COLO668 (cell line): ENCODE results near the gene RGS3.

ENCODE experiments used
- DNase-seq: peaks from one replicate; lab custom pipeline; 2025; ENCODE audit not compliant: unreplicated experiment; lab: John Stamatoyannopoulos, UW

Gene RGS3

GRCh38 chr9:113614843-113615648, 151.5 kb downstream of the RGS3 start:
- no peak for DNase-seq

DNA sequence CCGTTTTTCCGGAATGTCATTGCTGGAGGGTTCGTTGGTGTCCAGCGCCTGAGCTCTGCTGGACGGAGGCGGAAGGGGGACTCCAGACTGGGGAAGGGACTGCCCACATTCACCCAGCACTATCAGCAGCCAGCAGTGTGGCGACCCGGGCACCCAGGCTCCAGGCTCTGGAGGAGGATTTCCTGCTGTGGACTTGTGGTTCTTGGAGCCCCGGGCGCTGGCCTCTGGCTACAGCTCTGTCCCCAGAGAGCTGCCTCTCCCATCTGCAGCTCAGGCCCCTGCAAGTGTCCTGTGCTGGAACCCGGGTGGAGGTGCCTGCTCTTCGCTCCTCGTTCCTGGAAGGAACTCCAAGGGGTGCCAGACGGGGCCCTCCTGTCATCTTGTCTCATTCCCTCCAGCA, 152.6 kb downstream of the RGS3 start:
- no peak for DNase-seq

- DNase-seq: no peak
Observed at GRCh38 chr9:113616621-113617496, 153.3 kb downstream of the RGS3 start.

DNA sequence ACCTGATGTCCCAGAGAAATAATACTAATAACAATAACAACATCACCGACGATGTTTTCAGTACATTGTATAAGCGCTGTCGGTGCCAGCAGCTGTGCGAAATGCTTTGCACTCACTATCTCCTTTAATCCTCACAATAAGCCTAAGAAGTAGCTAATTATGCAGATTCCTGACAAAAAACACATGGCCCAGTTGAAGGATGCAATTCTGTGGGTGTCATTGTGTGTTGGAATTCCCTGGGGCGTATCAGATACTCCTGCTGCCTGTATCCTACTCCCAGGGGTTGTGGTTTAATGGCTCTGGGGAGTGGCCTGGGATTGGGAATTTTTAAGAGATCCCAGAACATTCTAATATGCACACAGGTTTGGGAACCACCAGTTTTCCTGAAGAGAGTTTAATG, 154.0 kb downstream of the RGS3 start:
- DNase-seq: no peak

GRCh38 chr9:113618836-113619490, 155.4 kb downstream of the RGS3 start:
- no peak for DNase-seq

GRCh38 chr9:113619491-113620376, 156.2 kb downstream of the RGS3 start:
- no peak for DNase-seq

- peak; percentile 29 for DNase-seq
Observed at GRCh38 chr9:113620377-113621161, 157.0 kb downstream of the RGS3 start.

GRCh38 chr9:113621309-113621791, 157.8 kb downstream of the RGS3 start:
- DNase-seq: no peak

GRCh38 chr9:113621980-113622379, 158.5 kb downstream of the RGS3 start:
- no peak for DNase-seq

GRCh38 chr9:113622600-113623400, 159.3 kb downstream of the RGS3 start:
- DNase-seq: no peak

DNA sequence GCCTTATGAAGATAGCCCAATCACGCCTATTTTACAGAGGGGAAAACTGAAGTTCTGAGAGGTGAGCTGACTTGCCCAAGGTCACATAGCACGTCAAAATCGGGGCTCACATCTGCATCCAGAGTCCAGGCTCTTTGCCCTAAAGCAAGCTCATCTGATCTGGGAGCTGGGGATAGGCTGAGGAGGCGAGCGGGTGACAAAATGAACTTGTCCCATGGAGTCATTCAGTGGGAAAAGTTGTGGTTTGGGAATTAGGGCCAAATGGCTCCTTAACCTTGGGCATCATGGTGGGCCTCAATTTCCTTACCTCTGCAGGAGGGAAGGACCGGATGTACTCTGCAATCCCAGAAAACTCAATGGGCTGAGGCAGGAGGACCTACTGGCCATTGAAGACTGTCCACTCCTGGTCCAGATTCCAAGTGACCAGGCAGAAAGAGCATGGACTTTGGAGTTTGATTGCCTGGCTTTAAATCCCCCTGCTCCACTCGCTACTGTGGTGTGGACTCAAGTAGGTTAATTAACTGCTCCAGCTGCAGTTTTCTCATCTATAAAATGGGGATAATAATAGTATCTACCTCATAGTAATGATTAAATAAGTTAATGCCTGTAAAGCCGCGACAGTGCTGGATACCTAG, 160.4 kb downstream of the RGS3 start:
- no peak for DNase-seq

GRCh38 chr9:113624721-113625120, 161.2 kb downstream of the RGS3 start:
- DNase-seq: no peak

DNA sequence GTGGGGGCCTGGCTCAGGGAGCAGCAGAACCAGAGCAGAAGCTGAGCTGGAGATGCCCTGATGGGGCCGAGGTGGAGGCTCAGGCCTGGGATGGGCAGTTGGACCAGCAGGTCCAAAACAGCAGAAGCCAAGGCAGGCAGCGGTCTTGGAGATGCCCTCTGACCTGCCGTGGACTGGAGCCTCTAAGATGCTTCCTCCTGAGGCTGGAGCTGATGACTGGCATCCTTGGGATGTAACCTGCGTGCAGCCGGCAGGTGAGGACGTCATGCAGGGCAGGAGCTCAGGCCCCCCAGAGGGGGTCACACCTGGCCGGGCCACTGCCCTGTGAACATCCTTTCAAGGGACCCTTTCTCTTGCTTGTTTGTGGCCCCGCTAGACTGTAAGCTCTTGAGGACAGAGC, 162.0 kb downstream of the RGS3 start:
- DNase-seq: no peak

GRCh38 chr9:113626735-113627495, 163.4 kb downstream of the RGS3 start:
- no peak for DNase-seq

DNA sequence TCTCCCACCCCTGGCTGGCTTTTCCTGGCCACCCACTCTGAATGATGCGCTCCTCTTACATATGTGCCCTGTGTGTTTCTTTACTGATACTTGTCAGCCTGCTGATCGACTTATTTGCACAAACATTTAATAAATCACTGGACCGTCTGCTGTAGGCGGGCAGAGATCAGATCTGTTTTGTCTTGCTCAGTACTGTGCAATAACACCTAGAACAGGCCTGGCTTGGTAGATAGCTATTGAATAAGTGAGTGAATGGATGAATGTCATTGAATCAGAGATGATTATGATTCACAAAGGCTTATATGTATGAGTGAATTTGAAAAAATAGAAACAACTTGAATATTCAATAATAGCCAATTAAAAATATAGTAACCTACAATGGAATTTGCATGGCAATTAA, 165.1 kb downstream of the RGS3 start:
- no peak for DNase-seq

GRCh38 chr9:113630386-113631136, 167.0 kb downstream of the RGS3 start:
- no peak for DNase-seq
